ENCODE data around the gene CPNE5.

The CPNE5 gene

GRCh38 chr6:36834576-36835341, 4.5 kb downstream of the CPNE5 start:
- no peak for DNase-seq (ENCODE audit: low read depth)

- DNase-seq (ENCODE audit: low read depth) = no peak
These were observed 6.0 kb downstream of the CPNE5 start for GRCh38 chr6:36833182-36833789.

- DNase-seq (ENCODE audit: low read depth) = no peak
These were observed 6.9 kb downstream of the CPNE5 start for GRCh38 chr6:36832313-36832712.

- DNase-seq (ENCODE audit: low read depth) = no peak
These were observed 8.7 kb downstream of the CPNE5 start for GRCh38 chr6:36830577-36830976.

GRCh38 chr6:36829919-36830544, 9.2 kb downstream of the CPNE5 start:
- DNase-seq (ENCODE audit: low read depth) = no peak

GRCh38 chr6:36827261-36828079, 11.8 kb downstream of the CPNE5 start:
- no peak for DNase-seq (ENCODE audit: low read depth)

GRCh38 chr6:36826520-36827227, 12.6 kb downstream of the CPNE5 start:
- DNase-seq (ENCODE audit: low read depth) = no peak

GRCh38 chr6:36825994-36826393, 13.2 kb downstream of the CPNE5 start:
- no peak for DNase-seq (ENCODE audit: low read depth)

GRCh38 chr6:36825452-36825851, 13.8 kb downstream of the CPNE5 start:
- no peak for DNase-seq (ENCODE audit: low read depth)

GRCh38 chr6:36824253-36824652, 15.0 kb downstream of the CPNE5 start:
- DNase-seq (ENCODE audit: low read depth) = no peak

- no peak for DNase-seq (ENCODE audit: low read depth)
These were observed 15.7 kb downstream of the CPNE5 start for GRCh38 chr6:36823421-36824096.

GRCh38 chr6:36822506-36823269, 16.6 kb downstream of the CPNE5 start:
- DNase-seq (ENCODE audit: low read depth) = no peak

GRCh38 chr6:36821581-36822335, 17.5 kb downstream of the CPNE5 start:
- DNase-seq (ENCODE audit: low read depth) = no peak

GRCh38 chr6:36820700-36821580, 18.3 kb downstream of the CPNE5 start:
- no peak for DNase-seq (ENCODE audit: low read depth)

GRCh38 chr6:36818756-36819155, 20.5 kb downstream of the CPNE5 start:
- no peak for DNase-seq (ENCODE audit: low read depth)

- DNase-seq (ENCODE audit: low read depth) = no peak
These were observed 21.4 kb downstream of the CPNE5 start for GRCh38 chr6:36817847-36818246.

- DNase-seq (ENCODE audit: low read depth) = no peak
These were observed 21.9 kb downstream of the CPNE5 start for GRCh38 chr6:36817176-36817817.

All from stimulated activated CD8-positive, alpha-beta memory T cell treated with anti-CD3 and anti-CD28 coated beads, Interleukin-15, amount 100 ng/mL, for 1 hour (primary cell).